Measurements from ENCODE around the gene MAP3K2.
"Not testable (repeated sequence)": the region's sequence is repeated elsewhere in the genome, so short reads cannot be mapped to it uniquely, and the experiment has no call there.

The MAP3K2 gene

GRCh38 chr2:127381762-127382161, 6.0 kb downstream of the MAP3K2 start:
- no peak for DNase-seq (ENCODE audit: low read depth in 3 of 3)

GRCh38 chr2:127379712-127380355, 7.9 kb downstream of the MAP3K2 start:
- no peak for DNase-seq (ENCODE audit: low read depth in 3 of 3)

GRCh38 chr2:127378720-127379119, 9.1 kb downstream of the MAP3K2 start:
- DNase-seq (ENCODE audit: low read depth in 3 of 3) = no peak

GRCh38 chr2:127377262-127377661, 10.5 kb downstream of the MAP3K2 start:
- DNase-seq (ENCODE audit: low read depth in 3 of 3) = no peak

- DNase-seq (ENCODE audit: low read depth in 3 of 3) = no peak
Observed at GRCh38 chr2:127376257-127376656, 11.5 kb downstream of the MAP3K2 start.

- DNase-seq (ENCODE audit: low read depth in 3 of 3) = no peak
Observed at GRCh38 chr2:127373362-127374083, 14.3 kb downstream of the MAP3K2 start.

- no peak for DNase-seq (ENCODE audit: low read depth in 3 of 3)
Observed at GRCh38 chr2:127371037-127371436, 16.7 kb downstream of the MAP3K2 start.

GRCh38 chr2:127370010-127370409, 17.8 kb downstream of the MAP3K2 start:
- no peak for DNase-seq (ENCODE audit: low read depth in 3 of 3)

- no peak for DNase-seq (ENCODE audit: low read depth in 3 of 3)
Observed at GRCh38 chr2:127365211-127365643, 22.5 kb downstream of the MAP3K2 start.

- no peak for DNase-seq (ENCODE audit: low read depth in 3 of 3)
Observed at GRCh38 chr2:127362971-127363370, 24.8 kb downstream of the MAP3K2 start.

GRCh38 chr2:127361929-127362885, 25.6 kb downstream of the MAP3K2 start:
- DNase-seq (ENCODE audit: low read depth in 3 of 3) = no peak

- no peak for DNase-seq (ENCODE audit: low read depth in 3 of 3)
Observed at GRCh38 chr2:127360242-127360641, 27.5 kb downstream of the MAP3K2 start.

- no peak for DNase-seq (ENCODE audit: low read depth in 3 of 3)
Observed at GRCh38 chr2:127359520-127359919, 28.3 kb downstream of the MAP3K2 start.

GRCh38 chr2:127358971-127359370, 28.8 kb downstream of the MAP3K2 start:
- DNase-seq (ENCODE audit: low read depth in 3 of 3) = no peak

- no peak for DNase-seq (ENCODE audit: low read depth in 3 of 3)
Observed at GRCh38 chr2:127358044-127358443, 29.7 kb downstream of the MAP3K2 start.

- no peak for DNase-seq (ENCODE audit: low read depth in 3 of 3)
Observed at GRCh38 chr2:127357591-127357990, 30.2 kb downstream of the MAP3K2 start.

GRCh38 chr2:127356531-127356930, 31.2 kb downstream of the MAP3K2 start:
- no peak for DNase-seq (ENCODE audit: low read depth in 3 of 3)

- peak in 1 of 3 experiments; percentile 9 for DNase-seq (ENCODE audit: low read depth in 3 of 3)
Observed at GRCh38 chr2:127355407-127356008, 32.3 kb downstream of the MAP3K2 start.

- DNase-seq (ENCODE audit: low read depth in 3 of 3) = not testable (repeated sequence)
Observed at GRCh38 chr2:127353873-127354676, 33.7 kb downstream of the MAP3K2 start.

GRCh38 chr2:127353223-127353622, 34.6 kb downstream of the MAP3K2 start:
- DNase-seq (ENCODE audit: low read depth in 3 of 3) = not testable (repeated sequence)

GRCh38 chr2:127351603-127352002, 36.2 kb downstream of the MAP3K2 start:
- DNase-seq (ENCODE audit: low read depth in 3 of 3) = no peak
